ENCODE data around the gene ETDA. TPM values are rescaled to one million over a fixed set of nuclear protein-coding genes. Genes with fewer than 3 reads are reported as not detected.
"Not testable (repeated sequence)": the region's sequence is repeated elsewhere in the genome, so short reads cannot be mapped to it uniquely, and the experiment has no call there.

Gene ETDA
- total RNA-seq: not detected
- long read RNA-seq: 0 reads

DNA sequence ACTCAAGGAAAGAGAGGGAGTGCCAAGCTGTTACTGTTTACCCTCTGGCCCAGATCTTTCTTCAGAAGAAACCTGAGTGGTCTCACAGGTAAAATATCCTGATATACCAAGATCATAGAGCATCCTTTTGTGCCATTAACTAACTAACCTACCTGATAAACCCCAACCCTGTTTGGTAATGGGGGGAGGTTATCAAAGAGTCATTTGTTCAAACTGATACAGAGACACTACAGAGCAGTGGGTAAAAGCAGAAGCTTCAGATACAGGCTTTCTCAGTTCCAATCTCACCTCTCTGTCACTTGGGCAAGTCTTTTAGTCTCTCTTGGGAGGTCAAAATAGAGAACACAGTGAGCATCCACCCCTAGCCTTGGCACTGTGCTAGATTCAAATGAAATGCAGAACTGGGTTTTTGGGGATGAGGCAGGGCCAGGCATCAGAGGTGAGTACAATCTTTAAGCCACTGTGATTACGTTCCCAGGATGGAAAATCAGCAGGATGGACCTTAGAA, at the start of gene ETDA:
TSS of gene ETDA (plus strand) at position 51 of the 508 bp plus-strand sequence. CDS start 1,216 bp downstream, outside the sequence.
- DNase-seq; intact Hi-C loops (cut with DNase I); ATAC-seq (ENCODE audit: poor library complexity): not testable (repeated sequence)

DNA sequence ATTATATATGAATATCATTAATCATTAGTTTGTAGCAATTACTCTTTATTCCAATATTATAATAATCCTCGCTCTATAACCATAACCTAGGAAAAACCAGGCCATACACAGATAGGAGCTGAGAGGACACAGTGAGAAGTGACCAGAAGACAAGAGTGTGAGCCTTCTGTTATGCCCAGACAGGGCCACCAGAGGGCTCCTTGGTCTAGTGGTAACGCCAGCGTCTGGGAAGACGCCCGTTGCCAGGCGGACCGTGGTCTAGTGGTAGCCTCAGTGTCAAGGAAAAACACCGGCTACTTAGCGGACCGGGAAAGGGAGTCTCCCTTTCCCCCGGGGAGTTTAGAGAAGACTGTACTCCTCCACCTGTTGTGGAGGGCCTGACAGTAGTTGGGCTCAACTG, 45.4 kb upstream of the ETDA start:
- ATAC-seq (ENCODE audit: poor library complexity); intact Hi-C loops (cut with DNase I): not testable (repeated sequence)
- DNase-seq: peak; percentile 45

DNA sequence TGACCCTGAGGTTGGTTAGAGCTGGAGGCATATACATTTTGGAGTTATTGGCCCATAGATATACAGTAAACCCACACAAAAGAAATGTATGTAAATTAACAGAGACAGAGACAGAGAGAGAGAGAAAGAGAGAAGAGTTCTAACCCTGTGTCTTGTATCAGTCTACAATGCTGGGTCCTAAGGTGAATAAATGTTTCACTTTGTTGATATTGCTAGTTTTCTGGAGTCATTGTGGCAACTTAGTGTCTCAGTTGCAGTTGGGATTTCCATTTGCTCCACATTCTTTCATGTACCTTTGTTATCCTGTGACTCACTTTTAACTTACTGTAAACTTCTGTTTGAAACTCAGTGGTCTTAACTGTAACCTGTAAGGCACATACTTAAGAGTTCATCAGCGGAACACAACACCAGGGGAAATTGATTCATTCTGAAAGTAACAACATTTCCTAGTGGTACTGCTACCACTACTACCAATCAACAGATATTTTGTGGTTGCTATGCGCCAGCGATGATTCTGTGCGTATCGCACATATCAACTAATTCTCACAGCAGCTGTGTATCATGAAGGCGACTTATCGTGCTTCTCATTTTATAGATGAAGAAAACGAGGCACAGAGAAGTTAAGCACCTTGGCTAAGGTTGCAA, 38.5 kb upstream of the ETDA start:
- intact Hi-C loops (cut with DNase I): no loop called here
- DNase-seq: no peak
- ATAC-seq (ENCODE audit: poor library complexity): no peak

DNA sequence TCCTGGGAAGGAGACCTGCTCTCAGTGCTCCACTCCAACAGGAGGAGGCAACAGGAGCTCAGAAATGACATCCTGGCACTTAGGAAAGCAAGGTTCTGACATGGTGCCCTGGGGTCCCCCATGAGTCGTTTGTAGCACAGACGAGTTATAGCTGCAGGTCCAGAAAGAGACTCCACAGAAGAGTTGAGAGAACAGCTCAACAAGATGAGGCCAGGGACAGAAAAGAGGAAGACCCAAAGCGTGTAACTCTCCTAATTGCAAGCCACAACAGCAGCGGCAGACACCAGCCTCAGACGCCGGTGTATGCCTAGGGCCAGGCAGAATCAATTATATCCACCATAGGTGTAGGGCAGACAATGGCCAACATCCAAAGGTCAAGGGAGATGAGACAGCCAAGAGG, 5.9 kb upstream of the ETDA start:
- intact Hi-C loops (cut with DNase I); DNase-seq; ATAC-seq (ENCODE audit: poor library complexity): not testable (repeated sequence)

DNA sequence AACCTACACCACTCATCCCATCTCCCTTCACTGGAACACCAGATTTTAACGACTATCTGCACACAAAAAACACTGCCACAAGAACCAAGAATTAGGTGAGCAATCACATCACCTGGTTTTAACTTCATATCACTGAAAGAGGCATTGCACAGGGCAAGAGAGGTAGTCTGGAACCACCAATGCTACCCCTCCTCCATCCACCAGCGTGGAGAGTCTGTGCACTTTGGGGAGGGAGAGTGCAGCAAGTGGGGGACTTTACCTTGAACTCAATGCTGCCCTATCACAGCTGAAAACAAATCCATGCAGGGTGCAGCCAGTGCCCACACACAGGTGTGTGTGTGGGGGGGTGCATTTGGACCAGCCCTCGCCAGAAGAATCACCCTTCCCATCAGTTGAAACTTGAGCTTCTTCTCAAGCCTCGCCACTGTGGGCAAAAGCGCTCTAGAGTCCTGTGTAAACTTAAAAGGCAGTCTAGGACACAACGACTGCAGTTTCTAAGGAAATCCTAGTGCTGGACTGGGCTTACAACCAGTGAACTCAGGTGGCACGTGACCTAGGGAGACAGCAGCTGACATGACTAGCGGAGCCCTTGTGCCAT, 4.3 kb downstream of the ETDA start:
- ATAC-seq (ENCODE audit: poor library complexity); DNase-seq; intact Hi-C loops (cut with DNase I): not testable (repeated sequence)

DNA sequence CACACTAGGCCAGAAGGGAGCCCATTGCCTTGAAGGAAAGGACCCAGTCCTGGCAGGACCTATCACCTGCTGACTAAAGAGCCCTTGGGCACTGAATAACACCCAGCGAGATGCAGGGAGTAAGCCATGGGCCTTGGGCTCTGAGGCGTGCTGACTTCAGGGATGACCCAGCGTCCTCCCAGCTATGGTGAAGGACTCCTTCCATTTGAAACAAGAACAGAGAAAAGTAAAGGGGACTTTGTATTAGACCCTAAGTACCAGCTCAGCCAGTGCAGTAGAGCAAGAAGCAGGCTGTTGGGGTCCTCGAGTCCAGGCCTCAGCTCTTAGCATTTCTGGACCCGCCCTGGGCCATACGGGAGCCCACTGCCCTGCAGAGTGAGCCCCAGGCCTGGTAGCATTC, 5.1 kb downstream of the ETDA start:
- no peak for DNase-seq
- intact Hi-C loops (cut with DNase I): no loop called here
- ATAC-seq (ENCODE audit: poor library complexity): no peak

DNA sequence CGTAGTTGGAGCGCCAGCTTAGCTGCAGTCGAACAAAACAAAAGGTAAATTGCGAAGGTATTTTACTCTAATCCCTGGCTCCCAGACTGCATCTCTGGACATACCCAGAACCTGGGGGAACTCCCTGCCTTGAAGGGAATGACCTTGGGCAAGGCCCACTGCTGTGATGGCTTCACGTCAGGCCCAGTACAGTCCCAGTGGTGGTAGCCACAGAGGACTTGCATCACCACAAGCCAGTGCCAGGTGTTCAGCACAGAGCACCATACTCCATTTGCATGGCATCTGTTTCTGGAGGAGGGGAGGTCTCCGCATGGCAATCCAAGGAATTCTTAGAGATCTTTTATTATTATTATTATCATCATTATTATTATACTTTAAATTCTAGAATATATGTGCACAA, 5.6 kb downstream of the ETDA start:
- intact Hi-C loops (cut with DNase I): no loop called here
- ATAC-seq (ENCODE audit: poor library complexity) (no peak), DNase-seq (no peak)

DNA sequence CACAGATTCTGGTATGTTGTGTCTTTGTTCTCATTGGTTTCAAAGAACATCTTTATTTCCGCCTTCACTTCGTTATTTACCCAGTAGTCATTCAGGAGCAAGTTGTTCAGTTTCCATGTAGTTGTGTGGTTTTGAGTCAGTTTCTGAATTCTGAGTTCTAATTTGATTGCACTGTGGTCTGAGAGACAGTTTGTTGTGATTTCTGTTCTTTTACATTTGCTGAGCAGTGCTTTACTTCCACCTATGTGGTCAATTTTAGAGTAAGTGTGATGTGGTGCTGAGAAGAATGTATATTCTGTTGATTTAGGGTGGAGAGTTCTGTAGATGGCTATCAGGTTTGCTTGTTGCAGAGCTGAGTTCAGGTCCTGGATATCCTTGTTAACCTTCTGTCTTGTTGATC, 9.1 kb downstream of the ETDA start:
- DNase-seq; intact Hi-C loops (cut with DNase I); ATAC-seq (ENCODE audit: poor library complexity): not testable (repeated sequence)

DNA sequence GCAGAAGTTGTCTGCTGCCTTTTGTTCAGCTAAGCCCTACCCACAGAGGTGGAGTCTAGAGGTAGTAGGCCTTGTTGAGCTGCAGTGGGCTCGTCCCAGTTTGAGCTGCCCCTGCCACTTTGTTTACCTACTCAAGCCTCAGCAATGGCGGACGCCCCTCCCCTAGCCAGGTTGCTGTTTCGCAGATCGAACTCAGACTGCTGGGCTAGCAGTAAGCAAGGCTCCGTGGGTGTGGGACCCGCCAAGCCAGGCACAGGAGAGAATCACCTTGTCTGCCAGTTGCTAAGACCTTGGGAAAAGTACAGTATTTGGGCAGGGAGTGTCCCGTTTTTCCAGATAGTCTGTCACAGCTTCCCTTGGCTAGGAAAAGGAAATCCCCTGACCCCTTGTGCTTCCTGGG, 11.5 kb downstream of the ETDA start:
- ATAC-seq (ENCODE audit: poor library complexity); intact Hi-C loops (cut with DNase I): not testable (repeated sequence)

DNA sequence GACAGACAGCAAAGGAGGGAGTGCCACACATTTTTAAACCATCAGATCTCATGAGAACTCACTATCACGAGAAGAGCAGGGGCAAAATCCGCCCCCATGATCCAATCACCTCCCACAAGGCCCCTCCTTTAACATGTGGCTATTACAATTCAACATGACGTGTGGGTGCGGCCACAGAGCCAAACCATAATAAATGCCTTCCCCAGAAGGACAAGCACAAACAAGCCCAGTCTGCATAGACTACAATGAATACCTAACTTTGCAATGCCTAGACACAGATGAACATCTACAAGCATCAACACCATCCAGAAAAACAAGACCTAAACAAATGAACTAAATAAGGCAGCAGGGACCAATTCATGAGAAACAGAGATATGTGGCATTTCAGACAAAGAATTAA, 12.3 kb downstream of the ETDA start:
- no peak for ATAC-seq (ENCODE audit: poor library complexity)
- intact Hi-C loops (cut with DNase I): no loop called here
- DNase-seq: no peak

More for the DNA sequence above, 11.5 kb downstream of the ETDA start:
- not testable (repeated sequence) for DNase-seq

DNA sequence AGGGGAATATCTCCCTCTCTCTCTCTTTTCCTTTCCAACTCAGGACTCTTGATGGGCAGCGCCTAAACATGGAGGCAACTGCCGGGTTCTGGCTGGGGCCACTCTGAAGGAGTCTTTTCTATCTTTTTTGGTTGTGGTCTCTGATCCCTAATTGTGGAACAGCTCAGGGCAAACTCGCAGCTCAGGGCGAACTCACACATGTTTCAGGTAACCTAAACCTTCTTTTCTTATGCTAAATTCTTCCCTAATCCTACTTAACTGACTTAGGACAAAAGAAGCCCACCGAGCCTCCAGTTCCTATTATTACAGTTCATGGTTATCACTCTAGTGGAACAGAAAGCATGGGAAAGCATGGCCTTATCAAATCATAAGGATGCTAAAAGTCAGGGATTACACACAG, 21.3 kb downstream of the ETDA start:
- no peak for DNase-seq
- no peak for ATAC-seq (ENCODE audit: poor library complexity)
- intact Hi-C loops (cut with DNase I): no loop called here

DNA sequence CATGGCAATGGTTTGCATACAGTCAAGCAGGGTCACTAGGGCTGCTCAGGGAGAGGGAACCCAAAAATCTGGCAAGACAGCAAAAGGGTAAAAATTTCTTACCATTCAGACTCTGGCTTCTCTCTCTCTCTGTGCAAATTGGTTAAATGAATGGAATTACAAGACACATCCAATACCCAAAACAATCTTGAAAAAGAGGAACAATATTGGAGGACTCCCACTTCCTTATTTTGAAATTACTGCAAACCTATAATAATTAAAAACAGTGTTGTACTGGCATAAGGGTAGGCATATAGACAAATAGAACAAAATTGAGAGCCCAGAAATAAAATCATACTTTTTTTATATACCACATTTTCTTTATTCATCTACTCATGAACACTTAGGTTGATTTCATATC, 24.1 kb downstream of the ETDA start:
- ATAC-seq (ENCODE audit: poor library complexity): no peak
- intact Hi-C loops (cut with DNase I): no loop called here
- no peak for DNase-seq

DNA sequence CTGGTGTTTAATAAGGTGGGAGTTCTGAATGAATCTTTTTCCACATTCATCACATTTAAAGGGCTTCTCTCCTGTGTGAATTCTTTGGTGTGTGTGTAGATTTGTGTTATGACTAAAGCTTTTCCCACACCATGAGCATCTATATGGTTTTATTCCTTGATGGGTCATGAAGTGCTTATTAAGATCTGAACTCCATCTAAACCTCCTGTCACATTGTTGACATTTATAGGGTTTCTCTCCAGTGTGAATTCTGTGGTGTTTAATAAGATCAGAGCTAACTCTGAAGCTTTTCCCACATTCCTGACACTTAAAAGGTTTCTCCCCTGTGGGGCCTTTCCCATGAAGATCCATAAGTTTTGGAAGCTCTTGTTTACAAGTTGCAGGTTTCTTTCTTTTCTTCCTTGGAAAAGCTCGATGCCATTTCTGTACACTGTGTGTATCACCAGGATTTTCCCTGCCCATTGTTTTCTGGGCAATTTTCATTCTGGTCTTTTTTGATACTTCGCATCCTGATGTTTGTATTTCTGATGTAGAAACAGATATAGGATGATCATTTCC, 35.5 kb downstream of the ETDA start:
- DNase-seq: no peak
- ATAC-seq (ENCODE audit: poor library complexity): no peak

DNA sequence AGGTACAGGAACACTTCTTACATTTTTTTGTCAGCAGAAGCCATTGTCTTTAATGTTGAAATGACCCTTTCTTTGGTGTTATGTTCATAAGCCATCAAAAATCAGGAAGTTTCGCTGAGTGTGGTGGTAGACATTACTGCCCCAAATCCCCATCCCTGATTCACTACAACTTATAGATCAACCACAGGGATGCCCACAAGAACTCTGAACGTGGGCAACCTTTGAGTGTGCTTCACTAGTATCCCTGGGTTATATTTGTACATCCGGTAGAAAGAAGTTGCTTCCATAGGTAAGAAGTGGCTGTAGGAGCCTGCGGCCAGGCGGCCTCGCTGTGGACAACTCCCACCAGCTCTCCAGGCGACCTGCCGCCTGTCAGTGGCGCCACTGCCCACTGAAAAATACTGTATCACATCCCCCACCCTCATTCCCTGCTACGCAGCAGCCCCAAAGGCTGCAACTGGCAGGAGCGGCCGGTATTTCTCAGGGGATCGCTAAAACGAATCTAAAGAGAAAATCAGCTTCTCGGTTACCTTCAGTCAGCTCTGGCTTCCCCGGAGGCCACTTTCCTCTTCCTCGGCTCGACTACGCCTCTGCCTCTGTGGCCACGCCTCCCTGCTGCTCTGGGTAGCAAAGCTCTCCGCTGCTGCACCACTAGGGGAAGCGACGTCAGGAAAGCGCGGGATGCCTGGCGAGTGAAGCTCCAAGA, 43.5 kb downstream of the ETDA start:
- intact Hi-C loops (cut with DNase I): no loop called here
- DNase-seq (peak; percentile 57), ATAC-seq (ENCODE audit: poor library complexity) (peak; percentile 64)

More for the DNA sequence above, 35.5 kb downstream of the ETDA start:
- intact Hi-C loops (cut with DNase I): no loop called here

DNA sequence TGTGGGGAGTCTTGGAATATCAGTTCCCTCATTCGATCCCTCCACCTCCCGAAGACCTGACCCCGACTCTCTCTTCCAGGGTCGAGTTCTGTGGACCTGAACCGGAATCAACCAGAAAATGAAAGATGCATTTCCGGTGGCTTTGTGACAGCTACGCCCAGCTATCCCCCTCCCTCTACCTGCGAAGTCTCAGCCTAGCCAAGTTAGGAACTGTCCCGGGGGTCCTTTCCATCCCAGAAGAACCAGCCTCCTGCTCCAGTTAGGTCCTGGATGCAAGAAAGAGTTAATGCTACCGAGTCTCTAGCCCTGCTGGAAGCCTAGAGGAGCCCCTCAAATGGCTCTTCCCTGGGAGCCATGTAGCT, 44.1 kb downstream of the ETDA start:
- intact Hi-C loops (cut with DNase I): no loop called here
- DNase-seq (no peak), ATAC-seq (ENCODE audit: poor library complexity) (no peak)

DNA sequence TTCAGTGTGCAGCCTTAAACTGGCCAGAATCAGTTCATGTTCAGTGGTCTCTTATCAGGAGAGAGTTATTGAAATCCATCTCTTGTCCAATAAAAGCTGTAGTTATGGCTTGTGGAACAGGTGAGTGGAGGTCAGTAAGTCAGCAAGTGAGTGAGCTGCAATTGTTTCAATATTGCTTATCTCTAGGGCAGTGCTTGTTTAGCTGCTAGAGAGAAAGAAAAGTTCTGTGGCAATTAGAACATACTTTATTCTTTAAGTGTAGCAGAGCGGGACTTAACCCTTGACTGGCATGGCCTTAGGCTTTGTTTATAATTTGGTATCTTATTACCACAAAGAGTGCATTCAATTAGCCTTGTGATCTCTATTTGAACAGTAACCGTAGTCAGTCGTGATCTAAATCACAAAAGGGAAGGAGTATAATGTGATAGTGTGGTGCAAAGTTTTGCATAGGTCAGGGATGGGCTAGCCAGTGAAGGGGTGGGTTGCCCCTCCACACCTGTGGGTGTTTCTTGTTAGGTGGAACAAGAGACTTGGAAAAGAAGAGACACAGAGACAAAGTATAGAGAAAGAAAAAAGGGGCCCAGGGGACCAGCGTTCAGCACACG, 50.5 kb downstream of the ETDA start:
- intact Hi-C loops (cut with DNase I): no loop called here
- DNase-seq: no peak
- no peak for ATAC-seq (ENCODE audit: poor library complexity)
